GM12878 (cell line): ENCODE results near the gene TBX10. TPM values are rescaled to one million over a fixed set of nuclear protein-coding genes. Genes with fewer than 3 reads are reported as not detected.

Source experiments
- CEBPZ ChIP-seq: fragments of 150-350 bp; IDR thresholded peaks from 2 replicates; pipeline ENCODE4 v1.6.1; 2016; ENCODE audit warnings: low read depth, low read length
- CREB1 ChIP-seq: IDR thresholded peaks from 2 replicates; pipeline ENCODE4 v1.6.1; 2012; ENCODE audit warnings: low read depth, mild to moderate bottlenecking, inconsistent platforms
- ESRRA ChIP-seq: IDR thresholded peaks from 2 replicates; pipeline ENCODE4 v1.6.1; 2012; ENCODE audit warnings: mild to moderate bottlenecking, low read length, improper control_type of control experiment
- IKZF2 ChIP-seq, 2 experiments: fragments of 450-650 bp; IDR thresholded peaks; 2 replicates each; pipeline ENCODE4 v1.6.1; 2017; ENCODE audit warnings: mild to moderate bottlenecking in 2 of 2, moderate library complexity in 2 of 2
- IRF4 ChIP-seq: IDR thresholded peaks from 2 replicates; pipeline ENCODE4 v1.6.1; 2011; ENCODE audit warnings: low read depth, low read length
- KDM1A ChIP-seq: fragments of 200-600 bp; sonication (generic); IDR thresholded peaks from 2 replicates; pipeline ENCODE4 v1.6.1; 2016; ENCODE audit warnings: borderline replicate concordance
- LARP7 ChIP-seq: fragments of 450-650 bp; IDR thresholded peaks from 2 replicates; pipeline ENCODE4 v1.6.1; 2017; ENCODE audit warnings: mild to moderate bottlenecking
- NFYB ChIP-seq: IDR thresholded peaks from 2 replicates; pipeline ENCODE4 v1.6.1; 2011; ENCODE audit warnings: low read depth, mild to moderate bottlenecking, low read length, improper control_type of control experiment, moderate library complexity; ENCODE audit not compliant: insufficient read depth
- NRF1 ChIP-seq: conservative IDR thresholded peaks from 2 replicates; pipeline ENCODE4 v1.6.1; 2011; ENCODE audit warnings: mild to moderate bottlenecking, low read depth, low read length, improper control_type of control experiment
- POLR2A ChIP-seq: IDR thresholded peaks from 2 replicates; pipeline ENCODE4 v1.6.1; 2011; ENCODE audit warnings: low read depth, mild to moderate bottlenecking, low read length
- POLR2AphosphoS5 ChIP-seq: IDR thresholded peaks from 2 replicates; pipeline ENCODE4 v1.6.1; 2011; ENCODE audit warnings: mild to moderate bottlenecking, low read length, inconsistent platforms
- RBBP5 ChIP-seq: fragments of 200-600 bp; sonication (generic); conservative IDR thresholded peaks from 2 replicates; pipeline ENCODE4 v1.6.1; 2016
- RUNX3 ChIP-seq: IDR thresholded peaks from 2 replicates; pipeline ENCODE4 v1.6.1; 2012; ENCODE audit warnings: low read length, inconsistent platforms
- SMARCA5 ChIP-seq: fragments of 450-650 bp; IDR thresholded peaks from 2 replicates; pipeline ENCODE4 v1.6.1; 2017; ENCODE audit warnings: mild to moderate bottlenecking
- STAT1 ChIP-seq: fragments of 450-650 bp; conservative IDR thresholded peaks from 2 replicates; pipeline ENCODE4 v1.6.1; 2014; ENCODE audit warnings: antibody characterized with exemption, mild to moderate bottlenecking
- SUPT20H ChIP-seq: IDR thresholded peaks from 2 replicates; pipeline ENCODE4 v1.6.1; 2011; ENCODE audit warnings: low read depth, mild to moderate bottlenecking, low read length, moderate library complexity, borderline replicate concordance; ENCODE audit not compliant: control insufficient read depth
- YBX1 ChIP-seq: fragments of 450-650 bp; IDR thresholded peaks from 2 replicates; pipeline ENCODE4 v1.6.1; 2016; ENCODE audit warnings: antibody characterized with exemption
- ZBTB4 ChIP-seq: fragments of 450-650 bp; formaldehyde crosslinking; IDR thresholded peaks from 2 replicates; pipeline ENCODE4 v1.4.0; 2022; ENCODE audit warnings: mild to moderate bottlenecking, moderate library complexity
- ZNF687 ChIP-seq: fragments of 450-650 bp; IDR thresholded peaks from 2 replicates; pipeline ENCODE4 v1.6.1; 2017; ENCODE audit warnings: mild to moderate bottlenecking, moderate library complexity
- polyA plus RNA-seq, 11 experiments: library from polyadenylated mRNA; depleted of rRNA in 4 of 11; unstranded in 6 of 11; stranded (reverse) in 5 of 11; fragments of >200 nt; fragmentation: Nextera tagmentation in 4 of 11; fragmentation: Illumina TruSeq in 1 of 11; extraction: Ambion mirVana in 4 of 11; extraction: Trizol in 1 of 11; gene quantifications; 1 replicate in 1 of 11; 2 replicates in 10 of 11; pipeline versions ENCODE4 v1.2.1 to v1.2.3, GENCODE V29; 2011 to 2016; ENCODE audit warnings: inconsistent platforms in 2 of 11, missing spikeins in 2 of 11, low read depth in 1 of 11
- total RNA-seq, 4 experiments: library from RNA; depleted of rRNA in 3 of 4; stranded (reverse); fragments of >200 nt in 3 of 4; fragmentation: Illumina TruSeq in 1 of 4; extraction: Trizol in 1 of 4; gene quantifications; 2 replicates each; pipeline versions ENCODE4 v1.2.1 to v1.2.3, GENCODE V29; 2013 to 2021

Gene TBX10
- total and polyA plus RNA-seq, 10 of the 15 experiments (the other 5 are each of a cell fraction or from before 2014, with no cell fraction given) = 0.10 to 0.44 (median 0.20) TPM; not detected in 4

- TF ChIP-seq POLR2AphosphoS5 = peak; percentile 92
- TF ChIP-seq IKZF2 (IDR thresholded peaks at IDR 0.05) = peak; percentile 90
- TF ChIP-seq ESRRA = no peak
- TF ChIP-seq YBX1 = no peak
- no peak for TF ChIP-seq SUPT20H
- TF ChIP-seq POLR2A = peak; percentile 92
- TF ChIP-seq CREB1 = no peak; the same call in 1 of the 2 replicates
- no peak for TF ChIP-seq RBBP5
- TF ChIP-seq LARP7 = peak; percentile 59; the same call in 1 of the 2 replicates
- no peak for TF ChIP-seq CEBPZ
- peak; percentile 90 for TF ChIP-seq SMARCA5
- TF ChIP-seq KDM1A = no peak
- no peak for TF ChIP-seq NRF1
- peak; percentile 34; the same call in 1 of the 2 replicates for TF ChIP-seq IRF4
- no peak for TF ChIP-seq NFYB
- TF ChIP-seq STAT1 = no peak; the same call in 1 of the 2 replicates
- no peak for TF ChIP-seq ZBTB4 (CRISPR knock-in tag)
- TF ChIP-seq RUNX3 = peak; percentile 75
- TF ChIP-seq ZNF687 = peak; percentile 93
These were observed 25.4 kb downstream of the TBX10 start (continued) for GRCh38 chr11:67613960-67614715.
